ENCODE measurements around the gene CLK2.

The CLK2 gene

GRCh38 chr1:155296661-155297060, 23.4 kb upstream of the CLK2 start:
- Histone ChIP-seq H2AFZ (ENCODE audit: low read length) (peak overlapping the region; percentile 71), H3K36me3 (replicated peaks; ENCODE audit: insufficient read depth, low read length) (no peaks in the 10 kb centered on the region), H3K4me3 (ENCODE audit: low read length) (no peak overlapping the region), H3K79me2 (ENCODE audit: low read length) (no peaks in the 10 kb centered on the region), H3F3A (ENCODE audit: insufficient read depth, low read length) (peaks cover 13% of the 10 kb centered on the region), H3K27me3 (replicated peaks; ENCODE audit: insufficient read depth, low read length) (0 out of 2 replicates have a peak, but pooled peaks cover 6% of the 10 kb centered on the region), H3K9me3 (replicated peaks; ENCODE audit: insufficient read depth, low read length) (no peaks in the 10 kb centered on the region), H3K4me2 (ENCODE audit: low read depth, low read length) (peak overlapping the region; percentile 80), H4K20me1 (ENCODE audit: insufficient read depth, low read length) (no peaks in the 10 kb centered on the region), H3K9ac (ENCODE audit: low read length) (no peak overlapping the region; the same call in 1 of the 2 replicates), H3K9me2 (replicated peaks; ENCODE audit: insufficient read depth, low read length) (no peaks in the 10 kb centered on the region), H3K4me1 (ENCODE audit: low read length) (peaks cover 15% of the 10 kb centered on the region), H3K27ac (ENCODE audit: low read length) (peak overlapping the region; percentile 68)
- TF ChIP-seq CTCF (IDR thresholded peaks at IDR 0.05; ENCODE audit: low read length) (no peak), EZH2 (optimal IDR thresholded peaks at IDR 0.05; ENCODE audit: low read depth, low read length) (no peak), EZH2phosphoT487 (IDR thresholded peaks at IDR 0.05; ENCODE audit: low read length) (no peak)
- no peak for DNase-seq

GRCh38 chr1:155295942-155296267, 22.6 kb upstream of the CLK2 start:
- H3K9me3 ChIP-seq (replicated peaks; ENCODE audit: insufficient read depth, low read length) = no peaks in the 10 kb centered on the region
- no peak overlapping the region for H3K27ac ChIP-seq (ENCODE audit: low read length)
- peaks cover 13% of the 10 kb centered on the region for H3F3A ChIP-seq (ENCODE audit: insufficient read depth, low read length)
- TF ChIP-seq EZH2 (optimal IDR thresholded peaks at IDR 0.05; ENCODE audit: low read depth, low read length) (no peak), EZH2phosphoT487 (IDR thresholded peaks at IDR 0.05; ENCODE audit: low read length) (no peak), CTCF (IDR thresholded peaks at IDR 0.05; ENCODE audit: low read length) (no peak)
- H3K9me2 ChIP-seq (replicated peaks; ENCODE audit: insufficient read depth, low read length) = no peaks in the 10 kb centered on the region
- DNase-seq = no peak
- no peaks in the 10 kb centered on the region for H3K36me3 ChIP-seq (replicated peaks; ENCODE audit: insufficient read depth, low read length)
- no peaks in the 10 kb centered on the region for H3K79me2 ChIP-seq (ENCODE audit: low read length)
- no peak overlapping the region for H3K4me3 ChIP-seq (ENCODE audit: low read length)
- H2AFZ ChIP-seq (ENCODE audit: low read length) = no peak overlapping the region
- peaks cover 15% of the 10 kb centered on the region for H3K4me1 ChIP-seq (ENCODE audit: low read length)
- H3K4me2 ChIP-seq (ENCODE audit: low read depth, low read length) = no peak overlapping the region
- no peaks in the 10 kb centered on the region for H4K20me1 ChIP-seq (ENCODE audit: insufficient read depth, low read length)
- 0 out of 2 replicates have a peak, but pooled peaks cover 6% of the 10 kb centered on the region for H3K27me3 ChIP-seq (replicated peaks; ENCODE audit: insufficient read depth, low read length)
- H3K9ac ChIP-seq (ENCODE audit: low read length) = no peak overlapping the region

GRCh38 chr1:155295183-155295941, 22.1 kb upstream of the CLK2 start:
- no peak for TF ChIP-seq EZH2 (optimal IDR thresholded peaks at IDR 0.05; ENCODE audit: low read depth, low read length)
- no peak for TF ChIP-seq EZH2phosphoT487 (IDR thresholded peaks at IDR 0.05; ENCODE audit: low read length)
- TF ChIP-seq CTCF (IDR thresholded peaks at IDR 0.05; ENCODE audit: low read length) = no peak
- no peak overlapping the region for H3K4me2 ChIP-seq (ENCODE audit: low read depth, low read length)
- H3K27me3 ChIP-seq (replicated peaks; ENCODE audit: insufficient read depth, low read length) = 0 out of 2 replicates have a peak, but pooled peaks cover 6% of the 10 kb centered on the region
- no peak overlapping the region for H3K9ac ChIP-seq (ENCODE audit: low read length)
- H3K4me3 ChIP-seq (ENCODE audit: low read length) = no peak overlapping the region
- peaks cover 15% of the 10 kb centered on the region for H3K4me1 ChIP-seq (ENCODE audit: low read length)
- H3F3A ChIP-seq (ENCODE audit: insufficient read depth, low read length) = peaks cover 13% of the 10 kb centered on the region
- H3K36me3 ChIP-seq (replicated peaks; ENCODE audit: insufficient read depth, low read length) = no peaks in the 10 kb centered on the region
- H3K9me3 ChIP-seq (replicated peaks; ENCODE audit: insufficient read depth, low read length) = no peaks in the 10 kb centered on the region
- H4K20me1 ChIP-seq (ENCODE audit: insufficient read depth, low read length) = no peaks in the 10 kb centered on the region
- no peaks in the 10 kb centered on the region for H3K79me2 ChIP-seq (ENCODE audit: low read length)
- H3K27ac ChIP-seq (ENCODE audit: low read length) = no peak overlapping the region
- H2AFZ ChIP-seq (ENCODE audit: low read length) = no peak overlapping the region
- DNase-seq = no peak
- no peaks in the 10 kb centered on the region for H3K9me2 ChIP-seq (replicated peaks; ENCODE audit: insufficient read depth, low read length)

All from MM.1S (cell line).